ENCODE results near the gene IFNL3.

IFNL3 gene

DNA sequence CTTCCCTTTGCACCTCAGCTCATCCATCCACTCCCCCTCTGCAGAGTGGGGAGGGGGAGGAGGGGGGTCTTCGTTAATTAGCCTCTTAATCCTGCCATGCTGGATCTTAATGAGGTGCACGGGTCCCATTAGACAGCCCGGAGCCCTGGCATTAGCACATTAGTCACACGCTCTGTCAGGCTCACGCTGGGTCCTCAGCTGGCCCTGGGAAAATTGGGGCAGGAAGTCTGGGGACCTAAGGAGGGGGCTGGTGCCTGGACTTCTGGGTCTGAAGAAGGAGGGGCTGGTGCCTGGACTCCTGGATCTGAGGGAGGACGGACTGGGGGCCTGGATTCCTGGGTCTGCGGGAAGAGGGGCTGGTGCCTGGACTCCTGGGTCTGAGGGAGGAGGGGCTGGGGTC lies 48.5 kb downstream of the IFNL3 start:
- intact Hi-C loops (cut with DNase I), result no loop called here
- no peak for DNase-seq

DNA sequence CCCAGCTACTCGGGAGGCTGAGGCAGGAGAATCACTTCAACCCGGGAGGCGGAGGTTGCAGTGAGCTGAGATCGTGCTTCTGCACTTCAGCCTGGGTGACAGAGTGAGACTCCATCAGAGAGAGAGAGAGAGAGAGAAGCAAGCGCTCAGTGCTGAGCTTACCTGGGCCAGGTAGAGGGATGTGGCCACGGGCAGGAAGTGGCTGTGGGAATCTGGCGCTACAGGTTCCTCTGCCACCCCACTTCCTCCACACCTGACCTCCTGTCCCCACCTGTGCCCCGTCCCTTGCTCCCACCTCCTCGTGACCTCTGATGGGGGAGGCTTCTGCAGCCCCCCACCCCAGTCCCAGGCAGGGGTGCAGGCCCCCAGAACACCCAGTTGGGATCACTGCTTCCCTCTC lies 49.1 kb downstream of the IFNL3 start:
- intact Hi-C loops (cut with DNase I), result no loop called here
- DNase-seq, result no peak

DNA sequence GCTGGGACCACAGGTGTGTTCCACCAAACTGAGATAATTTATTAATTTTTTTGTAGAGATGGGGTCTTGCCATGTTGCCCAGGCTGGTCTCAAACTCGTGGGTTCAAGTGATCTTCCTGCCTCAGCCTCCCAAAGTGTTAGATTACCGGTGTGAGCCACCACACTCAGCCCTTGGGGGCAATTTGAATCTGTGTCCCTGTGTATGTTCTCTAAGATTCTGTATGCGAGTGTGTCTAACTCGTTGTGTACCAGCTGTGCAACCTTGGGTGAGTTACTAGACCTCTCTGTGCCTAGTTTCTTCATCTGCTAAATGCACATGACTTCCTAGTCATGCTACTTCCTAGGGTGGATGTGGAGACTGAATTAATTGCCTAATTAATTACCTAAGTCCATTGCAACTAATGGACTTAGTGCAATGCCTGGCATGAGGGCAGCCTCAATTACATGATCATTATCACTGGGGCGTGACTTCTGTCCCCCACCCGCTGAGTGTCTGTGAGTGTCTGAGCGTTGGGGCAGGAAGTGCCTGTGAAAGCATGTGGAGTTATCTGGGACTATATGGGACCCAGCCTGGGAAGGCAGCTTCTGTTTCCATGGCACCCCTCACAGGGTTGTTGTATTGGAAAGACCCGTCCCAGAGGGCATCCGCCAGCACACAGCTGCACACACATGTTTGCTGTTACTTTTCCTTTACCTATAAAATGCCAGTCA lies 49.8 kb downstream of the IFNL3 start:
- intact Hi-C loops (cut with DNase I), result no loop called here
- DNase-seq, result no peak

DNA sequence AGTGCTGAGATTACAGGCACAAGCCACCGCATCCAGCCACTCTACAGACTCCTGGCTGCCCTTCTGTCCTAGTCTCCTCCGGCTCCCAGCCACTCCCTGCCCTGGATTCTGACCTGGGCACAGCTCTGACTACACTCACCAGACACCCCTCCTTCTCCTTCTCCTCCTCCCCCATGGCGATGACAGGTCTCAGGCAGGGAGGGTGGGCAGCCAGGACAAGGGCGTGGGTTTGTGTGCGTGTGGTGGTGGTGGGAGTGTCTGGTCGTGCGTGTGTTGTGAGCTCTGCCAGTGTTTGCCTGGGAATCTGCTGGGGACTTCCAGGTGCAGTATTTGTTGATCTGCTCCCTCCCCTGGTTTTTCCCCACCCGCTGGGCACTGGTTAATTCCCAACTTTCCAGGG lies 51.0 kb downstream of the IFNL3 start:
- DNase-seq, result no peak
- intact Hi-C loops (cut with DNase I), result no loop called here
